Measurements from ENCODE around the gene SIRT7.

- TF ChIP-seq CTCF (IDR thresholded peaks at IDR 0.05; ENCODE audit: insufficient read depth, low read depth, low read length) (no peak), EZH2 (IDR thresholded peaks at IDR 0.05; ENCODE audit: insufficient read depth, low read length) (no peak)
Observed at GRCh38 chr17:81918832-81919545, 1.0 kb upstream of the SIRT7 start.
